Right ventricle myocardium inferior (tissue), 1 donor: Measurements from ENCODE around the gene KRT10. TPM values are rescaled to one million over a fixed set of nuclear protein-coding genes. Genes with fewer than 3 reads are reported as not detected.
A peak's percentile ranks its signal among the peaks of the same experiment; 100 is the strongest.
"Not testable (repeated sequence)": the region's sequence is repeated elsewhere in the genome, so short reads cannot be mapped to it uniquely, and the experiment has no call there.

Experiments
- ATAC-seq: fragments of 200-7000 bp; cut with Tn5 transposase; one replicate; pipeline ENCODE4 v1.9.1; 2020; ENCODE audit warnings: mild to moderate bottlenecking, moderate library complexity
- DNase-seq: peaks from one replicate; pipeline ENCODE4 v3.0.0; 2021; ENCODE audit errors: missing footprints
- intact Hi-C: fragments of 100-400 bp; cut with DNase I; formaldehyde crosslinking; loops from one replicate; pipeline ENCODE4 v1.11.0; 2022
- total RNA-seq: library from RNA; stranded (reverse); fragmentation: NEBNext Ultra II Directional; extraction: Animal tissue kit (Norgen Biotek cat#: 25700); gene quantifications from one replicate; pipeline ENCODE4 v1.2.1, GENCODE V29; 2021
- donor health status: DM: no; HTN: yes; CAD: no; lungs with severe emphysema.

The KRT10 gene
- total RNA-seq, 1 donor from 2014 or later, result 48.0 TPM

DNA sequence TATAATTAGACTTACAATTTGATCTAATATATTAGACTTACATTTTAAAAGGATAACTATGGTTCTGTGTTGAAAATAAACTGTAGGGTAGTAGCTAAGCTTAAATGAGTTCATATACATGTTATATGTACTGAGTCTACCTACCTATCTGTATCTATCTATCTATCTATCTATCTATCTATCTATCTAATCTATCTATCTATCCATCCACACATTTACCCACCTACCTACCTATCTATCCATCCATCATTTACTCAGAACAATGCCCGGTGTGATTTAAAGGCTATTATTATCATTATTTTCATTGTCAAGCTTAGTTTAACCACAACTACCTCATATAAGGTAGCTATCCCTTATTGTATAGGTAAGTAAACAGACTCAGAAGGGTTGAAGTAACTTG lies 7.0 kb downstream of the KRT10 start:
- DNase-seq (no peak), ATAC-seq (no peak)
- intact Hi-C loops, result loop anchor here (5.0 kb wide), 1 partner anchor 42 kb away; no protein-coding TSS in a partner anchor

- not testable (repeated sequence) for ATAC-seq, DNase-seq
- intact Hi-C loops, result loop anchor here (5.0 kb wide), 1 partner anchor 43 kb away; no protein-coding TSS in a partner anchor
Measured at GRCh38 chr17:40814657-40815056, 7.8 kb downstream of the KRT10 start.

DNA sequence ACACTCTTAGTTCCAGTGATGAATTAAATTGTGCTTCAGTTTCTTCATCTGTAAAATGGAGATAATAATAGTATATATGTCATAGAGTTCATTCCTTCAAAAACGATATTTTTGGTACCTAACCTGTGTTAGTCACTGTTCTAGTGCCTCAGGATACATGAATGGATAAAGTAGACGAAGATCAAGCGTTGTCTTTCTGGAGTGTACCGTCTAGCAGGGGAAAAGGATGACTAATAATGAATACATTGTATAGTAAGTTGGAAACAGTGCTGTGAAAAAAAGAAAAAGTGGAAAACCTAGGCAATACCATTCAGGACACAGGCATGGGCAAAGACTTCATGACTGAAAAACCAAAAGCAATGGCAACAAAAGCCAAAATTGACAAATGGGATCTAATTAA lies 8.6 kb downstream of the KRT10 start:
- no peak for DNase-seq
- no peak for ATAC-seq
- intact Hi-C loops, result no loop called here

DNA sequence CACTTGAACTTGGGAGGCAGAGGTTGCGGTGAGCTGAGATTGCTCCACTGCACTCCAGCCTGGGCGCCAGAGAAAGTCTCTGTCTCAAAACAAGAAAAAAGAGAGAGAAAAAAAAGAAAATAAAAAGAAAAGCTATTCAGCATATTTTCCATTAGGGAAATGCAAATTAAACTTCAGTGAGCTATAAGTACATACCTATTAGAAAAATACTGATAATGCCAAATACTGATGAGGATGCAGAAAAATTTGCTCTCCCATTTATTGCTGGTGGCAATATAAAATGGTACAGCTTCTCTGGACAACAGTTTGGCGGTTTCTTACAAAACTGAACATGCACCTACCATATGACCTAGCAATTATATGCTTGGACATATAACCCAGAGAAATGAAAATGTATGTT lies 9.8 kb downstream of the KRT10 start:
- DNase-seq, result no peak
- intact Hi-C loops, result no loop called here
- no peak for ATAC-seq

- ATAC-seq (no peak), DNase-seq (no peak)
- intact Hi-C loops, result no loop called here
Measured at GRCh38 chr17:40810494-40810893, 11.9 kb downstream of the KRT10 start.

GRCh38 chr17:40809721-40810421 lies 12.5 kb downstream of the KRT10 start:
- peak; percentile 76 for ATAC-seq
- intact Hi-C loops, result no loop called here

DNA sequence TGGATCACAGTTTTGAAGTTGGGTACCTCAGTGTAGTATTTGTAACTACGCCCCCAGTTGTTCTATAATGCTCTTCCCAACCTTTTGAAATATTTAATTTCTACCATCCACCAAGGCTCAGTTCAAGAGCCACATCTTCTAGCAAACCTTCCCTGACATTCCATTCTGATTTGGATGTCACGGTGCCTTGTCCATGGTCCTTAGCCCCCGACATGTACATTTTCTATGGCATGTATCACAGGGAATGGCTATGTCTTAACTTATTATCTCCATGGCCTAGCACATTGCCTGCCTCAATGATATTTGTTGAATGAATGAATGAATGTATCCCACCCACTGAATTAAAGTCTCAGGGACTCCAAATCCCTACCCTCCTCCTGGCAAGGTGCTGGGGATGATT lies 16.3 kb downstream of the KRT10 start:
- ATAC-seq (no peak), DNase-seq (no peak)
- intact Hi-C loops, result no loop called here

More at GRCh38 chr17:40809721-40810421, 12.5 kb downstream of the KRT10 start:
- DNase-seq, result no peak

- ATAC-seq (peak; percentile 81), DNase-seq (peak; percentile 87)
- intact Hi-C loops, result loop anchor here (2.0 to 5.0 kb wide), 3 partner anchors 519 to 863 kb away; no protein-coding TSS in a partner anchor
Measured at GRCh38 chr17:40803617-40804082, 18.8 kb downstream of the KRT10 start.

- no peak for ATAC-seq
- intact Hi-C loops, result loop anchor here (5.0 kb wide), 1 partner anchor 521 kb away; no protein-coding TSS in a partner anchor
- DNase-seq, result no peak
Measured at GRCh38 chr17:40801157-40801556, 21.3 kb downstream of the KRT10 start.

GRCh38 chr17:40800381-40800780 lies 22.0 kb downstream of the KRT10 start:
- intact Hi-C loops, result loop anchor here (5.0 kb wide), 1 partner anchor 522 kb away; no protein-coding TSS in a partner anchor
- DNase-seq (no peak), ATAC-seq (no peak)

DNA sequence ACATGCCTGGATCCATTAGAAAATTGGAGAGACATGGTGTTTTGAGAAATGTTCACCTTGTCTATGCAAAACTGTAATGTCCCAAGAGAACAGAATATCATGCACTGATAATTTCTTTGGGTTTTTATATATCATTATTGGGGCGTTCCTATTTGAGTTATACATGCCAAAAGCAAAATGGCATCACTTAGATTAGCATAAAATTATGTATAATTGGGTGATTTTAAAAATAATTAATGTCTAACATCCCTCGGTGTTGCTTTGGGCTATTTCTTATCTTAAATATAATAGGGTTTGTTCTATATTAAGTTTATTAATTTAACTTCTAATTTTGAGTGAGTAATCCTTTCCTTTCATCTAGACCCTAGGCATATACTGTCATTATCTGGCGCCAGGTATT lies 22.6 kb downstream of the KRT10 start, which contains the start of gene KRT28:
TSS of gene KRT28 (minus strand) at position 101 of the 400 bp plus-strand sequence. CDS start at position 35, 66 bp downstream.
- ATAC-seq (no peak), DNase-seq (no peak)
- intact Hi-C loops, result loop anchor here (5.0 kb wide), 1 partner anchor 522 kb away; no protein-coding TSS in a partner anchor

GRCh38 chr17:40796846-40797245 lies 25.6 kb downstream of the KRT10 start:
- intact Hi-C loops, result no loop called here
- peak; percentile 41 for DNase-seq
- no peak for ATAC-seq

GRCh38 chr17:40795019-40795667 lies 27.3 kb downstream of the KRT10 start:
- no peak for ATAC-seq
- DNase-seq, result no peak
- intact Hi-C loops, result no loop called here

DNA sequence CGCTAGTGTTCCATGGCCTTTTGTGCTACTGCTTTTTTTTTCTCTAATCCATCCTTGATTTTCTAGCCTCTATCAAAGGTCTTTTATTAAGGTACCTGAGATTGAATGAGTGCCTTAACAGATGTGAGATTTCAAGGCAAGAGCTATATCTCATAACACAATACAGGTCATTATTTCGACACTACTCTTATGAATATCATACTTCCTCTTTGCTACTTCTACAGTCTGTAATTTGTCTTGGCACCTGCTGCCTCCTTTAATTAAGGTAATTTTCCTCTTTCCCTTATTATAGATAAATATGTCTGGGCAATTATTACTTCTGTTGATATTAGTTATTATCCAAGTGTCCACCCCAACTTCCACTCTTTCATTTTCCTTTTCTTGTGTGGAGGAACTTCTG lies 27.9 kb downstream of the KRT10 start:
- ATAC-seq (no peak), DNase-seq (no peak)
- intact Hi-C loops, result loop anchor here (5.0 kb wide), 1 partner anchor 172 kb away; no protein-coding TSS in a partner anchor

DNA sequence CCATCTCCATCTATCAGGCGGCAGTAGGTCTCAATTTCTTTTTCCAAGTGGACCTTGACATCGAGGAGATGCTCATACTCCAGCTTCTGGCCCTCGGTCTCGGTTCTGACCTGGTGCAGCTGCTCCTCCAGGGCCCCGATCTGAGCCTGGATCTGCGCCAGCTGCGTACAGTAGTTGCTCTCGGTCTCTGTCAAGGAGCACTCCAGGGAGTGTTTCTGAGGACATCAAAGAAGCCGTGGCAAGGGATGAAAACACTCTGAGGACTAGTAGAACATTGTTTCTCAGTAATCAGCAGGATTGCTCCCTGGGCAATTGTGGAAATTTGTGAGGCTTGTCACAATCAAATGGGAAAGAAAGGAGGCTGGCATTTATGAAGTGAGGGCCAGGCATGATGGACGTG lies 28.6 kb downstream of the KRT10 start:
- DNase-seq, result no peak
- intact Hi-C loops, result loop anchor here (5.0 kb wide), 1 partner anchor 172 kb away; no protein-coding TSS in a partner anchor
- ATAC-seq, result no peak

DNA sequence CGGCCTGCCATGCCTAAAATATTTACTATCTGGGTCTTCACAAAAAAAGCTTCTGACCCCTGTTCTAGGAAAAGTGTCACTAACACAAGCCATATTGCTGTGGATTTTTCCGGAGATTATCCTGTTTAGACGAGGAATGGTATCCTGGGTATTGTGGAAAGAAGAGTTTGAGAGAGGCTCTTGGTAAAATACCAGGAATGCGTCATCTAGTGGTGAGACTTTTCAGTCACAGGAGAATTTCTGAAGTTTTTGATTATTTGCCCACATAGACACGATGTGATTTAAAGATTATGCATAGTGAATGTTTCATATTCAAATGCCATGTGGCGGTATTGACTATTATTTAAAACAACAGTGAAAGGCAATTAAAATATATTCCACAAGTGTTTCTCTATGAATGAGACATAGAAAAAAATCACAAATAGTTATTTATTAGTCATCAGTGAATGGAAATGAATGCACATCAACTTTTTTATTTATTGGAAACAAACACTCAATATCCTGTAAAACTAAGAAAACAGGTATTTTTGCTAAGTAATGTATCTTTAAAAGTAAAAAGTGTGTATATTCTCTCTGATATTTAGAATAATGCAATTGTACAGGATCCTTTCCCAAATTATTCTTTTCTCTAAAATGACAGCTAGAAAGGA lies 30.5 kb downstream of the KRT10 start:
- DNase-seq (no peak), ATAC-seq (peak; percentile 73)
- intact Hi-C loops, result loop anchor here (5.0 kb wide), 1 partner anchor 170 kb away; no protein-coding TSS in a partner anchor

DNA sequence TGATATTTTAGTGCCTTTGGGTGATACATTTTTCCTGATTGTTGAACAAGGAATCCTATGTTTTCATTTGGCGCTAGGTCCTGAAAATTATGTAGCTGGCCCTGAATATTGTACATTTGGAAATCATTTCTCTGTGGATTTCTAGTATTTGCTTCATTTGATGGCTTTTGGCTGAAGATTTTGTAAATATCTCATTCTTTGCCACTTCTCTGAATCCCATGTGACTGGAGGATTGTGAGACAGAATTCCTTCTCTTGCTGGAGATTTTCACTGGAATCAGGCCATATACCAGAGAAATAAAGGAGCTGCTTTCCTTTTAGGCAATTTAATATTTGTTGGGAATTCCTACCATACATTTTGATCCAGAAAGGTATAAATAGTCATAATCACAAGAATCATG lies 31.3 kb downstream of the KRT10 start:
- DNase-seq (no peak), ATAC-seq (peak; percentile 62)
- intact Hi-C loops, result loop anchor here (5.0 kb wide), 1 partner anchor 169 kb away; no protein-coding TSS in a partner anchor

GRCh38 chr17:40782450-40782849 lies 40.0 kb downstream of the KRT10 start, which contains the start of gene KRT27:
KRT27 (minus strand) TSS chr17:40782550; CDS start chr17:40782493, 57 bp downstream.
- DNase-seq, result no peak
- no peak for ATAC-seq
- intact Hi-C loops, result no loop called here
